HepG2 (cell line): ENCODE results near the gene RGS19. TPM values are rescaled to one million over a fixed set of nuclear protein-coding genes. Genes with fewer than 3 reads are reported as not detected.

Source experiments
- ESRRA ChIP-seq: sonication (generic); formaldehyde crosslinking; IDR thresholded peaks from 2 replicates; pipeline ENCODE4 v1.5.1; 2020; ENCODE audit warnings: mild to moderate bottlenecking, low read depth, missing genetic modification reagents
- GATAD2A ChIP-seq: IDR thresholded peaks from 2 replicates; pipeline ENCODE4 v1.6.1; 2016
- KLF6 ChIP-seq: IDR thresholded peaks from 2 replicates; pipeline ENCODE4 v1.8.0; 2016; ENCODE audit warnings: missing biosample characterization, missing genetic modification reagents
- MED13 ChIP-seq: sonication (generic); formaldehyde crosslinking; IDR thresholded peaks from 2 replicates; pipeline ENCODE4 v1.5.0; 2020; ENCODE audit warnings: missing genetic modification reagents
- MTA1 ChIP-seq: sonication (generic); formaldehyde crosslinking; IDR thresholded peaks from 2 replicates; pipeline ENCODE4 v1.4.0; 2020; ENCODE audit warnings: missing genetic modification reagents, mild to moderate bottlenecking, borderline replicate concordance
- RXRA ChIP-seq: sonication (generic); formaldehyde crosslinking; IDR thresholded peaks from 2 replicates; pipeline ENCODE4 v1.5.1; 2020; ENCODE audit warnings: missing genetic modification reagents
- ZNF264 ChIP-seq: sonication (generic); formaldehyde crosslinking; IDR thresholded peaks from 2 replicates; pipeline ENCODE4 v1.4.0; 2020; ENCODE audit warnings: missing genetic modification reagents
- ZNF335 ChIP-seq: sonication (generic); formaldehyde crosslinking; IDR thresholded peaks from 2 replicates; pipeline ENCODE4 v1.4.0; 2020; ENCODE audit warnings: missing genetic modification reagents
- ZNF430 ChIP-seq: sonication (generic); formaldehyde crosslinking; IDR thresholded peaks from 2 replicates; pipeline ENCODE4 v1.9.0; 2021; ENCODE audit warnings: mild to moderate bottlenecking, missing genetic modification reagents
- ZNF572 ChIP-seq: sonication (generic); formaldehyde crosslinking; IDR thresholded peaks from 2 replicates; pipeline ENCODE4 v1.5.1; 2020; ENCODE audit warnings: mild to moderate bottlenecking, missing genetic modification reagents
- ZNF75D ChIP-seq: sonication (generic); formaldehyde crosslinking; IDR thresholded peaks from 2 replicates; pipeline ENCODE4 v1.8.1; 2023; ENCODE audit warnings: missing genetic modification reagents, mild to moderate bottlenecking, borderline replicate concordance
- ZSCAN21 ChIP-seq: sonication (generic); formaldehyde crosslinking; IDR thresholded peaks from 2 replicates; pipeline ENCODE4 v1.8.0; 2022; ENCODE audit warnings: mild to moderate bottlenecking, missing genetic modification reagents, moderate library complexity, borderline replicate concordance
- polyA plus RNA-seq, 8 experiments: library from polyadenylated mRNA; depleted of rRNA in 3 of 8; stranded (reverse) in 7 of 8; unstranded in 1 of 8; fragments of >200 nt; fragmentation: Illumina TruSeq in 4 of 8; extraction: Trizol in 4 of 8; gene quantifications; 2 replicates each; pipeline versions ENCODE4 v1.2.1 to v1.2.3, GENCODE V29; 2011 to 2016; ENCODE audit warnings: low read depth in 4 of 8, missing spikeins in 1 of 8, mixed read lengths in 1 of 8; ENCODE audit not compliant: insufficient read depth in 1 of 8
- total RNA-seq, 5 experiments: library from RNA; depleted of rRNA; stranded (reverse); fragments of >200 nt; fragmentation: Illumina TruSeq; extraction: Trizol; gene quantifications; 2 replicates each; pipeline ENCODE4 v1.2.3, GENCODE V29; 2016; ENCODE audit warnings: low read depth in 1 of 5
- TF ChIP-seq, protein P1 (sequence below): sonication (generic); formaldehyde crosslinking; IDR thresholded peaks from 2 replicates; pipeline ENCODE4 v1.5.1; 2020; ENCODE audit warnings: mild to moderate bottlenecking, missing genetic modification reagents, moderate library complexity
- TF ChIP-seq, protein P2 (sequence below): sonication (generic); formaldehyde crosslinking; IDR thresholded peaks from 2 replicates; pipeline ENCODE4 v1.8.1; 2022; ENCODE audit warnings: mild to moderate bottlenecking, missing genetic modification reagents
- TF ChIP-seq, protein P3 (sequence below): sonication (generic); formaldehyde crosslinking; conservative IDR thresholded peaks from 2 replicates; pipeline ENCODE4 v1.8.0; 2022; ENCODE audit warnings: missing genetic modification reagents
- TF ChIP-seq, protein P4 (sequence below): sonication (generic); formaldehyde crosslinking; IDR thresholded peaks from 2 replicates; pipeline ENCODE4 v1.4.0; 2020; ENCODE audit warnings: mild to moderate bottlenecking, missing genetic modification reagents
- TF ChIP-seq, protein P5 (sequence below): sonication (generic); formaldehyde crosslinking; IDR thresholded peaks from 2 replicates; pipeline ENCODE4 v1.4.0; 2020; ENCODE audit warnings: missing genetic modification reagents

The RGS19 gene
- total and polyA plus RNA-seq, 2 of the 13 experiments (the other 11 are each of a cell fraction or from before 2014, with no cell fraction given) = 10.7 to 11.9 TPM

DNA sequence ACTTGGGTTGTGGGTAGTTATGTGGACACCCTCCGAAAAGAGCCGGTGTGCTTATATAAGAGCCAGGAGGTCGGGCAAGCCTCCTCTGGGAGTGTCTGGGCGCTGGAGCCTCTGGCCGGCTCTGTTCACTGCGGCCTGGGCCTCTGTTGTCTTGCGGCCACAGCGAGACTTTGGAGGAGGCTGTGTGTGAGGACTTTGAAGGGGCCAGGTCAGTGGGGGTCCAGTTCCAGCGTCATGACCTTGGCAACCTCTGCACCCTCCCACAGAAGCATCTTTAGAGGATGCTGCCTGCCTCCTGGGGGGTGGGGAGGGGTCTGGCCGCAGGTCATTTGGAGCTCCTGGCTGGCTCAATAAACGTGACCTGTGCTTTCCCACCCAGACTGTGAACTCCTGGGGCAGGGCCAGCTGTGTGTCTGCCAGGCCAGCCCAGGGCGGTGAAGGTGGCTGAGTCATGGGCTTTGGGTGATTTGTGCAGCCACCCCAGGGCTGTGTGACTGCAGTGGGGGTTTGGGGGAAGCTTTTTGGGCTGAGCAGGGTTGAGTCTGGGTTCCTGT, 15.1 kb downstream of the RGS19 start (continued):
- TF ChIP-seq ZNF572 (CRISPR knock-in tag) (no peak), ZNF335 (CRISPR knock-in tag) (no peak), ZNF430 (CRISPR knock-in tag) (peak; percentile 63; the same call in 1 of the 2 replicates), RXRA (CRISPR knock-in tag) (0 out of 2 replicates have a peak, but pooled peaks have one; percentile 8), MED13 (CRISPR knock-in tag) (0 out of 2 replicates have a peak, but pooled peaks have one; percentile 2), GATAD2A (CRISPR knock-in tag) (no peak; the same call in 1 of the 2 replicates), ZNF264 (CRISPR knock-in tag) (peak; percentile 47; the same call in 1 of the 2 replicates), ESRRA (CRISPR knock-in tag) (peak; percentile 58; the same call in 1 of the 2 replicates), ZNF75D (CRISPR knock-in tag) (0 out of 2 replicates have a peak, but pooled peaks have one; percentile 75), MTA1 (CRISPR knock-in tag) (peak; percentile 75), ZSCAN21 (0 out of 2 replicates have a peak, but pooled peaks have one; percentile 10), KLF6 (no peak)
- TF ChIP-seq, protein P1, sequence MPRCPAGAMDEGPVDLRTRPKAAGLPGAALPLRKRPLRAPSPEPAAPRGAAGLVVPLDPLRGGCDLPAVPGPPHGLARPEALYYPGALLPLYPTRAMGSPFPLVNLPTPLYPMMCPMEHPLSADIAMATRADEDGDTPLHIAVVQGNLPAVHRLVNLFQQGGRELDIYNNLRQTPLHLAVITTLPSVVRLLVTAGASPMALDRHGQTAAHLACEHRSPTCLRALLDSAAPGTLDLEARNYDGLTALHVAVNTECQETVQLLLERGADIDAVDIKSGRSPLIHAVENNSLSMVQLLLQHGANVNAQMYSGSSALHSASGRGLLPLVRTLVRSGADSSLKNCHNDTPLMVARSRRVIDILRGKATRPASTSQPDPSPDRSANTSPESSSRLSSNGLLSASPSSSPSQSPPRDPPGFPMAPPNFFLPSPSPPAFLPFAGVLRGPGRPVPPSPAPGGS = no peak
- TF ChIP-seq, protein P2, sequence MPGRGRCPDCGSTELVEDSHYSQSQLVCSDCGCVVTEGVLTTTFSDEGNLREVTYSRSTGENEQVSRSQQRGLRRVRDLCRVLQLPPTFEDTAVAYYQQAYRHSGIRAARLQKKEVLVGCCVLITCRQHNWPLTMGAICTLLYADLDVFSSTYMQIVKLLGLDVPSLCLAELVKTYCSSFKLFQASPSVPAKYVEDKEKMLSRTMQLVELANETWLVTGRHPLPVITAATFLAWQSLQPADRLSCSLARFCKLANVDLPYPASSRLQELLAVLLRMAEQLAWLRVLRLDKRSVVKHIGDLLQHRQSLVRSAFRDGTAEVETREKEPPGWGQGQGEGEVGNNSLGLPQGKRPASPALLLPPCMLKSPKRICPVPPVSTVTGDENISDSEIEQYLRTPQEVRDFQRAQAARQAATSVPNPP (CRISPR knock-in tag) = 0 out of 2 replicates have a peak, but pooled peaks have one; percentile 43
- TF ChIP-seq, protein P3, sequence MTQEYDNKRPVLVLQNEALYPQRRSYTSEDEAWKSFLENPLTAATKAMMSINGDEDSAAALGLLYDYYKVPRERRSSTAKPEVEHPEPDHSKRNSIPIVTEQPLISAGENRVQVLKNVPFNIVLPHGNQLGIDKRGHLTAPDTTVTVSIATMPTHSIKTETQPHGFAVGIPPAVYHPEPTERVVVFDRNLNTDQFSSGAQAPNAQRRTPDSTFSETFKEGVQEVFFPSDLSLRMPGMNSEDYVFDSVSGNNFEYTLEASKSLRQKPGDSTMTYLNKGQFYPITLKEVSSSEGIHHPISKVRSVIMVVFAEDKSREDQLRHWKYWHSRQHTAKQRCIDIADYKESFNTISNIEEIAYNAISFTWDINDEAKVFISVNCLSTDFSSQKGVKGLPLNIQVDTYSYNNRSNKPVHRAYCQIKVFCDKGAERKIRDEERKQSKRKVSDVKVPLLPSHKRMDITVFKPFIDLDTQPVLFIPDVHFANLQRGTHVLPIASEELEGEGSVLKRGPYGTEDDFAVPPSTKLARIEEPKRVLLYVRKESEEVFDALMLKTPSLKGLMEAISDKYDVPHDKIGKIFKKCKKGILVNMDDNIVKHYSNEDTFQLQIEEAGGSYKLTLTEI = no peak
- TF ChIP-seq, protein P4, sequence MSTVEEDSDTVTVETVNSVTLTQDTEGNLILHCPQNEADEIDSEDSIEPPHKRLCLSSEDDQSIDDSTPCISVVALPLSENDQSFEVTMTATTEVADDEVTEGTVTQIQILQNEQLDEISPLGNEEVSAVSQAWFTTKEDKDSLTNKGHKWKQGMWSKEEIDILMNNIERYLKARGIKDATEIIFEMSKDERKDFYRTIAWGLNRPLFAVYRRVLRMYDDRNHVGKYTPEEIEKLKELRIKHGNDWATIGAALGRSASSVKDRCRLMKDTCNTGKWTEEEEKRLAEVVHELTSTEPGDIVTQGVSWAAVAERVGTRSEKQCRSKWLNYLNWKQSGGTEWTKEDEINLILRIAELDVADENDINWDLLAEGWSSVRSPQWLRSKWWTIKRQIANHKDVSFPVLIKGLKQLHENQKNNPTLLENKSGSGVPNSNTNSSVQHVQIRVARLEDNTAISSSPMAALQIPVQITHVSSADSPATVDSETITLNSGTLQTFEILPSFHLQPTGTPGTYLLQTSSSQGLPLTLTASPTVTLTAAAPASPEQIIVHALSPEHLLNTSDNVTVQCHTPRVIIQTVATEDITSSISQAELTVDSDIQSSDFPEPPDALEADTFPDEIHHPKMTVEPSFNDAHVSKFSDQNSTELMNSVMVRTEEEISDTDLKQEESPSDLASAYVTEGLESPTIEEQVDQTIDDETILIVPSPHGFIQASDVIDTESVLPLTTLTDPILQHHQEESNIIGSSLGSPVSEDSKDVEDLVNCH (CRISPR knock-in tag) = peak; percentile 84; the same call in 1 of the 2 replicates
- TF ChIP-seq, protein P5, sequence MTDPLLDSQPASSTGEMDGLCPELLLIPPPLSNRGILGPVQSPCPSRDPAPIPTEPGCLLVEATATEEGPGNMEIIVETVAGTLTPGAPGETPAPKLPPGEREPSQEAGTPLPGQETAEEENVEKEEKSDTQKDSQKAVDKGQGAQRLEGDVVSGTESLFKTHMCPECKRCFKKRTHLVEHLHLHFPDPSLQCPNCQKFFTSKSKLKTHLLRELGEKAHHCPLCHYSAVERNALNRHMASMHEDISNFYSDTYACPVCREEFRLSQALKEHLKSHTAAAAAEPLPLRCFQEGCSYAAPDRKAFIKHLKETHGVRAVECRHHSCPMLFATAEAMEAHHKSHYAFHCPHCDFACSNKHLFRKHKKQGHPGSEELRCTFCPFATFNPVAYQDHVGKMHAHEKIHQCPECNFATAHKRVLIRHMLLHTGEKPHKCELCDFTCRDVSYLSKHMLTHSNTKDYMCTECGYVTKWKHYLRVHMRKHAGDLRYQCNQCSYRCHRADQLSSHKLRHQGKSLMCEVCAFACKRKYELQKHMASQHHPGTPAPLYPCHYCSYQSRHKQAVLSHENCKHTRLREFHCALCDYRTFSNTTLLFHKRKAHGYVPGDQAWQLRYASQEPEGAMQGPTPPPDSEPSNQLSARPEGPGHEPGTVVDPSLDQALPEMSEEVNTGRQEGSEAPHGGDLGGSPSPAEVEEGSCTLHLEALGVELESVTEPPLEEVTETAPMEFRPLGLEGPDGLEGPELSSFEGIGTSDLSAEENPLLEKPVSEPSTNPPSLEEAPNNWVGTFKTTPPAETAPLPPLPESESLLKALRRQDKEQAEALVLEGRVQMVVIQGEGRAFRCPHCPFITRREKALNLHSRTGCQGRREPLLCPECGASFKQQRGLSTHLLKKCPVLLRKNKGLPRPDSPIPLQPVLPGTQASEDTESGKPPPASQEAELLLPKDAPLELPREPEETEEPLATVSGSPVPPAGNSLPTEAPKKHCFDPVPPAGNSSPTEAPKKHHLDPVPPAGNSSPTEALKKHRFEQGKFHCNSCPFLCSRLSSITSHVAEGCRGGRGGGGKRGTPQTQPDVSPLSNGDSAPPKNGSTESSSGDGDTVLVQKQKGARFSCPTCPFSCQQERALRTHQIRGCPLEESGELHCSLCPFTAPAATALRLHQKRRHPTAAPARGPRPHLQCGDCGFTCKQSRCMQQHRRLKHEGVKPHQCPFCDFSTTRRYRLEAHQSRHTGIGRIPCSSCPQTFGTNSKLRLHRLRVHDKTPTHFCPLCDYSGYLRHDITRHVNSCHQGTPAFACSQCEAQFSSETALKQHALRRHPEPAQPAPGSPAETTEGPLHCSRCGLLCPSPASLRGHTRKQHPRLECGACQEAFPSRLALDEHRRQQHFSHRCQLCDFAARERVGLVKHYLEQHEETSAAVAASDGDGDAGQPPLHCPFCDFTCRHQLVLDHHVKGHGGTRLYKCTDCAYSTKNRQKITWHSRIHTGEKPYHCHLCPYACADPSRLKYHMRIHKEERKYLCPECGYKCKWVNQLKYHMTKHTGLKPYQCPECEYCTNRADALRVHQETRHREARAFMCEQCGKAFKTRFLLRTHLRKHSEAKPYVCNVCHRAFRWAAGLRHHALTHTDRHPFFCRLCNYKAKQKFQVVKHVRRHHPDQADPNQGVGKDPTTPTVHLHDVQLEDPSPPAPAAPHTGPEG (CRISPR knock-in tag) = peak; percentile 39
